HG02943 (cell line): ENCODE data around the gene HS6ST2.

Source experiments
- ATAC-seq: cut with Tn5 transposase; IDR thresholded peaks from one replicate; pipeline ENCODE4 v1.9.1; 2021; ENCODE audit warnings: mild to moderate bottlenecking, low read depth, moderate library complexity; ENCODE audit not compliant: unreplicated experiment

HS6ST2 gene

DNA sequence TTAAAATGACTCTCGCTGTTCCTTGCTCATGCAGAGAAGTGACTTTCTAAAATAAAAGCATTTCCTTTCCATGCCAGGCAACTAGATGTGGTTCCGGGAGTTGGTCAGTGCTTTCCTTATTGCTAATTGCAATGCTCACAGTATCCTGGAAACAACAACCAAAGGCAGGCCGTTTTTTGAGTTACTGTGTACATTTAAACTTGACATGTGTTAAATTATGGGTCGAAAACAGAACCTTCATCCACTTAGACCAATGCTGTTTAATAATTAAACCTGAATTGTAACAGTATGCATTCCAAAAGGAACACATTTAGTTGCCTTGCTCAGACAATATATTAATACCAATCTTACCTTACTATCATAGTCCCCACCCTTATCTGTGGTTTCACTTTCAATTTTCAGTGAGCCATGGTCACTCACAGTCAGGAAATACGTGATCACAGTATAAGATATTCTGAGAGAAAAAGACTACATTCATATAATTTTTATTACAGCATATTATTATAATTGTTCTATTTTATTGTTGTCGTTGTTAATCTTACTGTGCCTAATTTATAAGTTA is 102.6 kb downstream of the HS6ST2 start:
- no peak for ATAC-seq

DNA sequence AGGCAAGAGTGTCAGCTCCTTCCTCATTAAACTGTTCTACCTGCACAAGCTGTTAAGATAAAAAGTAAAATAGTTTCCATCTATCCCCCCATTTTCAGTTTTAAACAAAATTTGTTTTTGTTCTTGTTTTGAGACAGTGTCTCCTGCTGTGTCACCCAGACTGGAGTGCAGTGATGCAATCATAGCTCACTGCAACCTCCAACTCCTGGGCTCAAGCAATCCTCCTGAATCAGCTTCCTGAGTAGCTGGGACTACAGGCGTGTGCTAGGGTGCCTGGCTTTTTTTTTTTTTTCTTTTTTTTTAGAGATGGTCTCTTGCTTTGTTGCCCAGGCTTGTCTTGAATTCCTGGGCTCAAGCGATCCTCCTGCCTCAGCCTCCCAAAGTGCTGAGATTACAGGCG is 105.4 kb downstream of the HS6ST2 start:
- ATAC-seq, result no peak

DNA sequence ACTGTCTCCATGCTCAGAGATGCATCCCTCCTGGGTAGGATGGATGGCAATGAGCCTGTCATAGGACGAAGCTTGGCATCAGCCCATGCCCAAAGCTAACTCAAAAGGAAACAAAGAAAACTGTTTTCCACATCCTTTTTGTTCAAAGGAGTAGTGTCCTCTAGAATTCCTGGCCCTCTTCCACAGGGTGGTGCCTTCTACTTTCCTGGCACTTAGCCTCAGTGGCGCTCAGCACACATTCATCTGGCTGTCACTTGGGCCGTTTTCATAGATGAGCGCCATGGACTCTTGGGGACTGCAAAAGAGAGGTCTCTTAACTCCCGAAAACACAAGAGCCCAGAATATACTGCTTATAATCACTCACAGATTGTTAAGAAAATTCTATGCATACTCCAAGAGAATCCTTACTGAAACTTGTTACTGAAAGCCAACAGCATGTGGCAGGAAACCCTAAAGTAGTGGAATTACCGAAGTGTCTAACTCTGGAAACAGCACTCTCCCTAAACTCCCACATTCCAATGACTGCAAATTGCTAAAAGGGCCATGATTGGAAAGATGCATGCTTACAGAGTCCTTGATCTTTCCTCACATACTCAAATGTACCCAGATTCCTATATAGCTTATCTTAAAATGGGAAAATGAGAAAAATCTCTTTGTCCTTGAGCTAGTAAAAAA is 110.0 kb downstream of the HS6ST2 start:
- ATAC-seq, result no peak

DNA sequence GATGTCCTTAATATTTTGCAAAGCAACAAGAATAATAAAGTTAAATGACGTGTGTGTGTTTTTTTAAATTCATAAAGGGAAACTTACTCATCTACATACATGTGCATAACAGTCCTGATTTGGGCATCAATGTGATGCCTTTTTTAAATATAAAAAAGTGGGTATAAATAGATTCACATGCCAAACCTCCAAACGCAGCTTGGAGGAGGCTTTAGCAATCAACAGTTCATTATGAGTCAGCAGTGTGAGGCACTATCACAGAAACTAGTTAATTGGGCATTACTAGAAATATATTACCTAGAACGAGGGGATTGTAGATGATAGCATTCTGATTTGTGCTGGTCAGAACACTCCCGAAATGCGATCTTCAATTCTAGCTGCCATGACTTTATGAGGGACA is 115.1 kb downstream of the HS6ST2 start:
- ATAC-seq, result no peak

DNA sequence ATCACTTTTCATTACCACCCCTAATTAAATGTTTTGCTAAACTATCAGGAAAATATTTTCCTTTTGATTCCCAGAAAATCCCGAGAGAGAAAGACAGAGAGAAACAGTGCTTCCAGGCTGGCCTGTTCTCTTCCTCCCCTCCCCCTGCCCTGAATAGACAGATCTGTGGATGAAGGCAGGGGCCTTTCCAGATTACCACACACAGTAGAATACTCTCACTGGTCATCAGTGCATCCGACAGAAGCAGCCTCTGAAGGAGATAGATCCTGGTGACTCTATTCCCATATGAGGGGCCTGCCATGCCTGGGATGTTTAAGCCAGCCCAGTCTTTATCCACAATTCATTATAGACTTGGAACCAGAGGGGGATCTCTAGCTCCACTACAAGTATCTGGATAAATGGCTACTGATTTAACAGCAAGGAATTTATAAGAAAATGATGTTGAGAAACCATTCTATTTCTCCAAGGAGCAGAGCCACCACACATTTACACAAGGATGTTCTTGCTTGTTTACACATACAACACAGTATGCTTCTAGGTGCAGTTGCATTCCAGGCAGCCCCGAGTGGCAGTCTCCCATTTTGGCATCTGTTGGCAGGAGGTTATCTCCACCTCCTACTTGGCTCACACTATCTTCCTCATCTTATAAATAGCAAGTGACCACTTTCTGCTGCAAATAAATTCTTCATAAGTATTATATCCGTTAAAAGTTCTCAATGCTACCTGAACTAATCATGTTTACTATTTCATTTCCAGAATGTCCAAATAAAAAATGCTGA is 115.8 kb downstream of the HS6ST2 start:
- ATAC-seq, result no peak

DNA sequence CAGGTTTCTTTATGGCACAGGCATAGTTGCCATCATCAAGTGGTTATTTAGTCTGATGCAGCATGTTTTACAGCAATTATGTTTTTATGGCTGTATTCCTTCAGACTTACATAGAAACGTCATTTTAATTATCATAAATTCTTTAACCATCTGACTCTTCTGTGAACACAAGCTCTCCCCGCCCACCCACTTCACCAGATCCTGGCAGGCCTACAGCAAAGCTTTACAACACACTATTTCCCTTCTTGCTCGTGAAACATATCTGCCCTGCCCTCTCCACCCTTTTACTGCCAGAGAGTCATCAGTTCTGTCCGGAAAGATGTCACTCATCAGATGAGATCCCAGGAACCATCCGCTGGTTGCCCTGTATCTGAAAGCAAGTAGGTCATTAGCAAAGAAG is 120.5 kb downstream of the HS6ST2 start:
- ATAC-seq, result no peak

DNA sequence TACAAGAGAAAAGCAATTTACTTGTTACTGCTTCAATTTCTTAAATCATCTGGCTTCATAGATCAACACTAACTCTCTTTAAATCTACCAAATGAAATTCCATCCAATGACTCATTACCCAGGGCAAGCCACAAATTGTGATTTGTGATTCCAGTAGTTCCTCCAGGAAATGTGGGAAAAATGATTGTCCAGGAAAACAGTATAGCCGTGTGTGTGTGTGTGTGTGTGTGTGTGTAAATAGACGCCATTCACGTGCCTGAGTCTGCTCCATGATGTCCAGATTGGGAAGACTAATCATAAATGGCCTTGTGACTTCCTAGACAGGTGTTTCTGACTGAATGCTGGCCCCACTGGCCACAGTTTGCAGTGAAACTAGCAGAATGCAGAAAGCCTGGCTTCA is 121.3 kb downstream of the HS6ST2 start:
- no peak for ATAC-seq

DNA sequence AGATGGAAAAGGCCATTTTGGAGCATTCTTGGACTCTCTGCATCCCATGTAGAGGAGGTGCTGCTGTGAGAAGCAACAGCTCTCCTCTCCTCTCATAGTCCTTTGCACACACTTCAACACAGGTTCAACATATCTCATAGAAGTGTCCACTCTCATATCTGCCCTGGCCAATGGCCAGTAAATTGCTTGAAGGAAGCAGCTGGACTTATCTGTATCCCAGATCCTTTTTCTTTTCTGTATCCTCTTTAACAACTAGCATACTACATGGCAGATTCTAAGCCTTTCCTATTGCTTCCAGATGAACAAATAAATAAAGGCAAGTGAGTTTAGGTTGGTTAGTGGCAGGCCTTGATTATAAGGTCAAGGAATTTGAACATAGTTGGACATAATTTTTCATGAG is 122.0 kb downstream of the HS6ST2 start:
- ATAC-seq, result no peak

DNA sequence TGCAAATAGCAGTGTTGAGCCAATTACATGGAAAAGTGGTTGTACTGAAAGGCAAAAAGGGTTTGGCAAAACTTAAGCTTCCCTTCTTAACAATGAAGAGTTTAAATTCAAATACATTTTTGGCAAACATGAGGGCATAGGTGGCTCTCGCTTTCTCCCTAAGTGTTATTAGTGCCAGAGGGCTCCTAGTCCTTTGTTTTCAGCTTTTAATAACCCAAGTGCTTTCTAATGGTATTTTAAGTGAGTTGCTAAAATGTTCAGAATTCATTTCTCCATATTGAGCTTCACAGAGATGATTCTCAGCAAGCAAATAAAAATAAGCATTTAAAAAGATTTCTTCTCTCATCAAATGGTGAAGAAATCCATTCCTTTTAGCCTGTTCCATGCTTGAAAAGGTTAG is 123.7 kb downstream of the HS6ST2 start:
- ATAC-seq, result no peak

DNA sequence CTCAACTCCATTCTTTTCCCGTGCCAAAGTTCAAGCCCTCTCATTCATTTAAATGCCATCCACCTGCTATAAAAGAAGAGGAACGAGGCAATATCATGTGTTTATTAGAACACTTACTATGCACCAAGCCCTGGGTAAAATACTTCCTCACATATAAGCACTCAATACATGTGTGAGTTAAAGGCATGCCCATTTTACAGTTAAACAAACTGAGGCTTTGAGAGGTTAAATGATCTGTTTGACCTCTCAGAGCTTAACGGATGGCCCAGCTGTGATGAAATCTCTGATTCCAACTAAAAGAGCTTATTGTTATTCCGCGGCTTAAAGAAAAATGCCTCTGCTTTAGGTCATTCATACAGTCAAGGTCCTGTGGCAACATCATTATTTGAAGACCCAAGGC is 124.3 kb downstream of the HS6ST2 start:
- no peak for ATAC-seq

DNA sequence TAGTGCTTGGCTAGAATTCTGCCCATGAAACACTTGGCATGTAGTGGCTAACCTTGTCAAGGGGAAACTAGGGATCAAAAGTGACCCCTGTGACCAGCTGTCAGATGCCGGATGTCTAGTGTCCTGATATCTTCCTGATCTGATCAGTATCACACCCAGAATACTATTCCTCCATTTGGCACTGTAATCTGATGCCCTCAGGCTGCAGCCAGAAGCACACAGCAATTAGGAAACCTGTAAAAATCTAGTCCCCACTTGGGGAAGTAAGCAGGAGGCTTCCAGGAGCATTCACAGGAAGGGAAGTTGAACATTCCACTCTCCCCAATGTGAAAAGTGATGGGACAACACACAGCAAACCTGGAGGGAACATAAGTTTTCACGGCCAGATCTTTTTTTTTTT is 125.1 kb downstream of the HS6ST2 start:
- ATAC-seq, result no peak

DNA sequence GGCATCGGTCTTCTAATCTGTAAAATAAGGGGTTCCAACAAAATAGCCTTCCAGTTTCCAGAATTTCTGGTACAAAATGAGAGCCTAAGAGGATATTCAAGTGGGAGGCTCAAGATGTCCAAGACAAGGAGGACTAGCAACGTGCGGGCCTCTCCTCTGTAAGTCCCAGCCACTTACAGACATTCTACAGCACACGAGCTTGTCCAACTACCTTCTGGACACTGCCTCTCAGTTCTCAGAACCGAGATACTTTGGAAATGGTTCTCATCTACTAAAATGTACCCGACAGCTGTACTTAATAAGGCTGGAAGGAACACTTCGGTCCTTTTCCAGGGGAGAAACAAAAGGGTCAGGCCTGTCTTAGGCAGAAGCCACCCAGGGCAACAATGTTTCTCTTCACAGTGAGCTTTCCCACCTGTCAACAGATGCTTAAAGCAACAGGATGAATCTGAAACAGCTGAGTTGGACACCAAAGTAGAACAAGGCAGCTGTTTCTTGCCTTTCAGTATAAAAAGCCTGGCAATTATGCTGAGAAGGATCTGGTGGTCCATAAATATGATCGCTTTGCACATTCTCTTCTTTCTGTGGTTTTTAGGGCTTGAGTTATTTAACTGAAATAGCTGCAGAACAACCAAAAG is 127.0 kb downstream of the HS6ST2 start:
- no peak for ATAC-seq

DNA sequence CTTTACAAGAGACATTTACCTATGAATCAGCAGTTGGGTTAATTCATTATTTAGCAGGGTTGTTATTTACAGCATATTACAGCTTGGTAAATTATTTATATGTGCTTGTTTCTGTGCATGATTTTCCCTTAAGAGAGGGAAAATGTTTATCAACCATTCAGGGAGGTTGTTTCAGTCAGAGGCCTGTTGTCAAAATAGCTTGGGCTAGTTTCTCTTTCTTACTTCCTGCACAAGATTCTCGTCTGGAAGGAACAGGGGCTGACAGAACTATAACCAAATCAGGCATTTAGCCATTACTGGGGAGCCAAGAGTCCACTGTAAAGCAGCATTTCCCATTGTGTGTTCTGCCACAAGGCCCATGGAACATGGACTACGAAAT is 135.8 kb downstream of the HS6ST2 start:
- ATAC-seq, result no peak

DNA sequence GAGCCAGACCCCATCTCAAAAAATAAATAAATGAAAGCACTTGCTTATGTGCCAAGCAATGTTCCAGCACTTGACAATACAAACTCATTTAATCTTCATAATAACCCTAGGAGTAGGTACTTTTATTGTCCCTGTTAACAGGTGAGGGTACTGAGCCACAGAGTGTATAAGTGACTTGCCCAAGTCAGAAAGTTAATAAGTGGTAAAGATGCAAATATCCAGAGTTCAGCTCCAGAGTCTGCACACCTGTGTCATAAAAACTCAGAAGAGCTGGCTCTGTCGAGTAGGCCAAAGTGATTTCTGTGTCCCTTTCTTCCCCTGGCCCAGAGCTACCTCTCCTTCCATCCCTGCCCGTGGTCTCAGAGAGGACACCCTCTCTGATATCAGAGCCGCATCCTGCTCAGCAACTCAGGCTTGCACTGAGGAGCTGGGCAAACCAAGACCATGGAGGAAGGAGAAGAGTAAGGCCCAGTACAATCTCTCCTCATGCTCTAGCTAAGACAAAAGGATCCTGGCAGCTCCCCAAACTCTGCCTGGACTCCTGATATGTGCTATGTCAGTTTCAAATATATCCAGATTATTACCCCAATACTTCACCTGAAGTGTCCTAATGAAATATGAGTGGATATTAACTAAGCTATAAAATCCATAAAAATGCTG is 136.3 kb downstream of the HS6ST2 start:
- peak; percentile 81 for ATAC-seq

DNA sequence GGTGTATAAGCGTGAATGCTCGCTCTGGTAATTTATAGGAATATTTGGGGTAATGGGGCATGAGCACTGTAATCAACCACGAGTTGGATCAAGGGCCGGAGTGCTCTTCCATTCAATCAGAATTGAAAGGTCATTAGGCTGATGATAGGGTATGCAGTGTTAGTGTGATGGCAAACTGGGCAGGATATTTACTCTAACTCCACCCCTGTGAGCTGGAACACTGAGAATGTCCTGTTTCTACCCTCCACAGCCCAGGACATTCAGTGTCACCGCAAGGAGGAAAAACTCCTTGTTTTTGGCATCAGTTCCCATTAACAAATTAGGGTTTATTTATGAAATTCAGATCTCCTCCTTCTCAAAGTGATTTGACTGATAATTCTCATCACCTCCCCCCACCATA is 137.8 kb downstream of the HS6ST2 start:
- no peak for ATAC-seq

DNA sequence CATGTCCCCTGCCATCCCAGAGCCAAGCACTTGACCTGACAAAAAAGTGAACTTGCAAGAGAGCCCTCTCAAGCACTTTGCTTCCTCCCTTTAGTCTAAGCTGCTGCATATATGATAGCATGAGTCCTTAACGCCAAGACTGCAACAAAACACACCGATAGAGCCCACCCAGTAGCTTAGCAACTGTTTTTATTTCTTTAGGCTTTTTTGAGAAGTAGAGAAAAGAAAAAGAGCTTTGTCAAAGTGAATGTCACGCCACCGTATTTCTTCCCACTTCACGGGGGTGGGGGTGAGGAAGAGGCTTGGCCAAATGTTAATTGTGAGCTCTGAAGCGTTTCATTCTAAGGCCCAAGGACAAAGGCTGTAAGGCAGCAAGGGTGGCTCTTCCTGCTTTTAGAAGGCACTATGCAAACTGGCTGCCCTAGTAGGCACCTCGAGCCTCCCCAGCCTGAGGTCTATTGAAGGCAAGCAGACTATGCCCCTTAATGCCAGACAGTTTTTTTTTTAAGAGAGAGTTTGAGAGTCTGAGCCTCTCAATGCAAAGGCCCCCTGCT is 138.6 kb downstream of the HS6ST2 start:
- no peak for ATAC-seq

DNA sequence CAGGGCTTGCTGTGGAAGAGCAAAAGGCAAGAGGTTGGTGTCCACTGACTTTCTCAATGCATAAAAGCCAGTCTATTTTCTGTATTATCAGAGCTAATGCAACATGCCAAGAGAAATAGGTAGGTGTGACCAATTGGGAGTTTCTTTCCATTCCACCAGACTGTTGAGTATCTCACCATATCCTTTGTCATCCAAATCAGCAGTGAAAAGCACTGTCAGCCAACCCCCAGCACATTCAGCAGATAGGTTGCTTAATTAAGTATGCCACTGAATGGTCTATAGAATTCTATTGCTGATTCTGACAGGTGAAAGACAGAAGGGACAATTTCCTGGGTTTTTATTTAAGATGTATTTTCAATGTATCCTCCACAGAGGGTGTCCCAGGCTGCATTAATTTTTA is 139.8 kb downstream of the HS6ST2 start:
- no peak for ATAC-seq

DNA sequence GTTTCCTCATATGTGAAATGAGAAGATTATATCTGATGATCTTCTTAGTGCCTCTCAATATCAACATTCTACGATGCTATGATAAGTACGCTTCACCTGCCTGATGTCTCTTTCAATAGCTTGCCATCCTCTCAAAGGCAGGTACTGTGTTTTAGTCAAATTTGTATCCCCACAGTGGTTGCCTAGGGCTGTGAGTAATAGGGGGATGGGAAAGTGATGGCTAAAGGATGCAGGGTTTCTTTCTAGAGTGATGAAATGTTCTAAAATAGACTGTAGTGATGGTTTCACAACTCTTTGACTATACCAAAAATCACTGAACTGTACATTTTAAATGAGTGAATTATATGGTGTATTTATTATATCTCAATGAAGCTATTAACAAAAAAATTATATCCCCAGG is 142.8 kb downstream of the HS6ST2 start:
- no peak for ATAC-seq

DNA sequence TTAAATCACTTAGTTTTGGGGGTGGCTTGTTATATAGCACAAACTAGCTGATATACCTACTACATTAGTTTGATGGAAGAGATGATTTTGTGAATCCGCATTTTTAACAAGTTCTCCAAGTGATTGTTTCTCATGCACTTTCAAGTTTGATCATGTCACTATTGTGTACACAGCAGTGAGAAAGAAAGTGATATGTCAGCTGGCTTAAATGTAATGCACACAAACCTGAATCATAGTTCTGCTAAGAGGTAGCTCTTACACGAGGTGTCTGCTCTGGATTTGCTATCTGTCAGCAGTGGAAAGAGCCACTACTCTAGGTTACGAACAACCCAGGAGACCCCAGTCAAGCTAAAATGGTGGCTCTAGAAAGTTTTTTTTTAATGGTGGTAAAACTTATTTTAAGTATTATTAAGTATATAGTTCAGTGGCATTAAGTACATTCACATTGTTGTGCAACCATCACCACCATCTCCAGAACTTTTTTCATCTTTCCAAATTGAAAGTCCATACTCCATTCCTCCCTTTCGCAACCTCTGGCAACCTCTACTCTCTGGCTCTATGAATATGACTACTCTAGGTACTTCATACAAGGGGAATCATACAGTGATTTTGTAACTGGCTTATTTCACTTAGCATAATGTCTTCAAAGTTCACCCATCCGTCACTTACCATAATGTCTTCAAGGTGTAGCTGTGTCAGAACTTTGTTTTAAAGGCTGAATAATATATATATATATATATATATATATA is 147.3 kb downstream of the HS6ST2 start:
- ATAC-seq, result no peak

DNA sequence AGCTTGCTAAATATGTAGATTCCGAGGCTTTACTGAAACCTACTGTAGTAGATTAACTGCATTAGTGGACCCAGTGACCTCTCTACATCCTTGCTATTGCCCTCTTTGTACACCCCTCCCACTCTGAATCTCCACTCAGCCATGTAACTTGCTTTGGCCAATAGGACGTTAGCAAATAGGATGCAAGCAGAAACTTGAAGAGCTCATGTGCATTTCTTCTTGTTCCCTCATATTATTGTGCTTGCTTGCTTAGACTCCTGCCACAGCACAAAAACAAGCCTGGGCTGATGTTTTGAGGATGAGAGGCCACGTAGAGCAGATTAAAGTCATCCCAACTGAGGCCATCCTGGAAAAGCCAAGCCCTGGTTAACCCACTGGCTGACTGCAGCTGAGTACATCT is 147.9 kb downstream of the HS6ST2 start:
- no peak for ATAC-seq
